Breast epithelium (tissue), 3 donors: ENCODE data around the gene AKR1C1.

ENCODE experiments used
- POLR2A ChIP-seq: fragments of 450-650 bp; IDR thresholded peaks from one replicate; pipeline ENCODE4 v1.6.1; 2016; ENCODE audit warnings: antibody characterized with exemption, mild to moderate bottlenecking, moderate library complexity
- POLR2AphosphoS5 ChIP-seq, 3 donors: sonication (generic); formaldehyde crosslinking; IDR thresholded peaks; one replicate each; pipeline ENCODE4 v1.6.1; 2017; ENCODE audit warnings: antibody characterized with exemption in 3 of 3

- TF ChIP-seq POLR2AphosphoS5 (IDR thresholded peaks at IDR 0.05), result no peak
- no peak for TF ChIP-seq POLR2A
These were observed 21.9 kb downstream of the AKR1C1 start for GRCh38 chr10:4984971-4985594.
